ACC112 (cell line): ENCODE results near the gene FANCM.

Source experiments
- H2AFZ ChIP-seq: fragments of 200-600 bp; sonication (generic); one replicate; pipeline ENCODE4 v1.6.0; 2017; ENCODE audit warnings: antibody characterized with exemption, low read length; ENCODE audit not compliant: unreplicated experiment
- H3K27ac ChIP-seq: fragments of 200-600 bp; sonication (generic); 2 replicates; pipeline ENCODE4 v1.5.1; 2014; ENCODE audit warnings: low read depth, mild to moderate bottlenecking, antibody characterized with exemption, low read length, moderate library complexity
- H3K27me3 ChIP-seq: fragments of 200-600 bp; sonication (generic); 2 replicates; pipeline ENCODE4 v1.6.1; 2014; ENCODE audit warnings: mild to moderate bottlenecking, antibody characterized with exemption, low read length, moderate library complexity, mixed read lengths; ENCODE audit not compliant: insufficient read depth
- H3K36me3 ChIP-seq: fragments of 200-600 bp; sonication (generic); 2 replicates; pipeline ENCODE4 v1.6.1; 2016; ENCODE audit warnings: mild to moderate bottlenecking, antibody characterized with exemption, low read length, moderate library complexity, mixed read lengths; ENCODE audit not compliant: insufficient read depth
- H3K4me1 ChIP-seq: fragments of 200-600 bp; sonication (generic); one replicate; pipeline ENCODE4 v1.6.1; 2016; ENCODE audit warnings: low read length, mixed read lengths; ENCODE audit not compliant: insufficient read depth, unreplicated experiment, control insufficient read depth
- H3K4me3 ChIP-seq: fragments of 200-600 bp; sonication (generic); 2 replicates; pipeline ENCODE4 v1.5.1; 2014; ENCODE audit warnings: mild to moderate bottlenecking, low read depth, low read length
- H3K79me2 ChIP-seq: fragments of 200-600 bp; sonication (generic); one replicate; pipeline ENCODE4 v1.6.0; 2016; ENCODE audit warnings: low read length; ENCODE audit not compliant: control insufficient read depth, unreplicated experiment, insufficient read depth

Gene FANCM

DNA sequence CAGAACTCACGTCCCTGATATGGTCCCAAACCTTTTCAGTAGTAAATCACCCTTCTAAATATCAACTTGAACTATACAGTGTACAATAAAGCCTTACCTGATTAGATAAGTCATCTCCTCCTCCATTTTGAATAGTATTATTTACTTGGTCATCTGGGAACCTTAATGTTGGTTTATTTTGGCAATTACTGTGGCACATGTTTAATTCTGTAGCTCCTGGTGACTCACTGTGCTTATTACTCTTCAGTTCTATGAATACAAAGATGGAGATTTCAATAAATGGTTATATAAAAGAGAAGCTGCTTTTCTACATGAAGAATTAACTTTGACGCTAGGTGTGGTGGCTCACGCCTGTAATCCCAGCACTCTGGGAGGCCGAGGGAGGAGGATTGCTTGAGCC, 91.8 kb downstream of the FANCM start:
- H3K36me3 ChIP-seq: peaks cover 46% of the 10 kb centered on the region
- no peak overlapping the region for H3K27ac ChIP-seq
- H3K4me3 ChIP-seq: no peak overlapping the region
- no peaks in the 10 kb centered on the region for H3K79me2 ChIP-seq
- no peak overlapping the region for H2AFZ ChIP-seq
- no peaks in the 10 kb centered on the region for H3K27me3 ChIP-seq
- no peaks in the 10 kb centered on the region for H3K4me1 ChIP-seq

DNA sequence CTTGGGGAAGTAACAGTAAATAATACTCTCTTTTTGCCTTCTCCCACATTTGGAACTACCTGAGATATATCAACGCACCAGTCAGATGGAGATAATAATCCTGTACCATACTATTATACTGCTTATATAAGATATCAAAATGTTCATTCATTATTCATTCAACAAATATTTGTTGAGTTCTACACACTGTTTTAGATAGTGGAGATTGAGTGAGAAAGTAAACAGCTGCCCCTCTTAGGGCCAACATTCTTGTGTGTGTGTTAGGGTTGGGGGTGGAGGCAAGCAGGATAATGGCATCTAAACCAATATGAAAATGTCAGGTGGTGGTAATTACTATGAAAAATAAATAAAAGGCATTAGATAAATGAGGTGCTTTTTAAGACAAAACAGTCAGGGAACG, 103.3 kb downstream of the FANCM start:
- Histone ChIP-seq H3K27me3 (no peaks in the 10 kb centered on the region), H3K27ac (no peak overlapping the region), H3K4me1 (peaks cover 15% of the 10 kb centered on the region), H3K36me3 (0 out of 2 replicates have a peak, but pooled peaks cover 2% of the 10 kb centered on the region), H3K79me2 (peaks cover 37% of the 10 kb centered on the region), H3K4me3 (no peak overlapping the region), H2AFZ (no peak overlapping the region)

DNA sequence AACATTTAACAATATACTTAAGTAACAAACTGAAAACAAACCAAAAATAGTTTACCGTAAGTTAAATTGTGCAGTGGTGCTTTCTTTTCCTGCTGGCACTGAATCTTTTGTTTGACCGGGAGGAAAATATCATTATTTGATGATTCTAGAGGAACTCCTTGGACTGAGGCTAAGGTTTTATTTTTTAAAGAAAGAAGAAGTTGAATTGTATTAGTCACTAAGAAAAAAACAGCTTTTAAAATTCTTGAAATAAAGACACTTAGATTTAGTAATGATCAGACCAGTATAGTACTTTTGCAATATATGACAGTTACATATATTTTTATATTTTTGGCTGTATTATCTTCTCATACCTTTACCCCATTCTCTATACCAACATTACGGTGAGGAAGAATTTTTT, 107.0 kb downstream of the FANCM start:
- H3K36me3 ChIP-seq: 0 out of 2 replicates have a peak, but pooled peaks cover 7% of the 10 kb centered on the region
- H2AFZ ChIP-seq: peak overlapping the region; percentile 45
- H3K4me3 ChIP-seq: peak overlapping the region; percentile 70
- H3K4me1 ChIP-seq: peaks cover 27% of the 10 kb centered on the region
- no peaks in the 10 kb centered on the region for H3K27me3 ChIP-seq
- 0 out of 2 replicates have a peak overlapping the region, but pooled peaks have one; percentile 11 for H3K27ac ChIP-seq
- H3K79me2 ChIP-seq: peaks cover 75% of the 10 kb centered on the region

DNA sequence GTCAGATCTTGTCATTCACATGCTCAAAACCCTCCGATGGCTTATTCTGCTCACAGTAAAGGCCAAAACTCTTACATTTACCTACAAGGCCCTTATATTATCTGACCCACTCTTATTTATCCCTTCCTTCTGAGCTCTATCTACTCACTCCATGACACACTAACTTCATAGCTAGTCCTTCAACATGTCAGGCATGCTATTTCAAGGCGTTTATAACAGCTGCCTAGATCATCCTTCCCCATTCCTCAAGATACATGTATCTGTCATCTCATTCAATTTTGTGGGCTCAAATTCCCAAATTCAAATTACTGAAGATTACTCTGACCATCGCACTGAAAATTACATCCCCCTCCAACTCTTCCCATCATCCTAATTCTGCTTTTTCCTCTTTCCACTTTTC, 110.4 kb downstream of the FANCM start:
- Histone ChIP-seq H3K36me3 (0 out of 2 replicates have a peak, but pooled peaks cover 7% of the 10 kb centered on the region), H3K27me3 (no peaks in the 10 kb centered on the region), H3K79me2 (peaks cover 97% of the 10 kb centered on the region), H3K4me3 (no peak overlapping the region), H3K27ac (no peak overlapping the region), H3K4me1 (peaks cover 41% of the 10 kb centered on the region), H2AFZ (no peak overlapping the region)

DNA sequence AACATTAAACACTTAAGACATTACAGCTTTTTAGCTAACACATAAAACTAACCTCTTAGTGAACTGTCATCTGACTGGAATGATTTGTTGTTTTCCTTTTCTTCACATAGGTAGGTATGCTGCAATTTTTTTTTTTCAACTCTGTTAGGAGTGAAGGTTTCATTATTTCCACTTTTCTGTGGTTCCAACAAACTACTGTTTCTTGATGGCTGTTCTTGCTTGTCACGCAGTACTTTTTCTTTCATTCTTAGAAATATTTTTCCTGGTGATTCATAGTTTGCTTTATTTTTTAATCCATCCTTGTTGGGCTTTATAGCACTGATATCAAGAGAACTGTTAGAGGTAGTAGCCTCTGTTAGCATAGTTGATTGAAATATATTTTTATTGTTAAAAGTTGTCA, 111.0 kb downstream of the FANCM start:
- Histone ChIP-seq H3K27me3 (no peaks in the 10 kb centered on the region), H3K79me2 (peaks cover 99% of the 10 kb centered on the region), H3K4me1 (peaks cover 43% of the 10 kb centered on the region), H3K36me3 (0 out of 2 replicates have a peak, but pooled peaks cover 7% of the 10 kb centered on the region), H3K27ac (0 out of 2 replicates have a peak overlapping the region, but pooled peaks have one; percentile 7), H3K4me3 (peak overlapping the region; percentile 44; the same call in 1 of the 2 replicates), H2AFZ (no peak overlapping the region)

DNA sequence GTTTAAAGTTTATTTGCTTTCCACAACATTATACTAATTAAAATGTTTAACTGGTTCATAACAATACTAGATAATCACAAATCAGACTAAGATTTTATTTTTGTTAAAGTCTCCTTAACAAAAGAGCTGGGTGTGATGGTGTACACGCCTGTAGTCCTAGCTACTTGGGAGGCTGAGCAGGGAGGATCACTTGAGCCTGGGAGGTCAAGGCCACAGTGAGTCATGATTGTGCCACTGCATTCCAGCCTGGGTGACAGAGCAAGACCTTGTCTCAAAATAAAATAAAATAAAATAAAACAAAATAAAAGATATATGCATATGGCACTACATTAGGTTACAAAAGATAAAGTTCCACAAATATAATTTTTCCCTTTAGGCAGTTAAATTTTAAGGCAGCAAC, 111.7 kb downstream of the FANCM start:
- H3K79me2 ChIP-seq: peaks cover 97% of the 10 kb centered on the region
- 0 out of 2 replicates have a peak, but pooled peaks cover 4% of the 10 kb centered on the region for H3K36me3 ChIP-seq
- peaks cover 43% of the 10 kb centered on the region for H3K4me1 ChIP-seq
- H3K27ac ChIP-seq: no peak overlapping the region
- no peaks in the 10 kb centered on the region for H3K27me3 ChIP-seq
- peak overlapping the region; percentile 44; the same call in 1 of the 2 replicates for H3K4me3 ChIP-seq
- no peak overlapping the region for H2AFZ ChIP-seq

DNA sequence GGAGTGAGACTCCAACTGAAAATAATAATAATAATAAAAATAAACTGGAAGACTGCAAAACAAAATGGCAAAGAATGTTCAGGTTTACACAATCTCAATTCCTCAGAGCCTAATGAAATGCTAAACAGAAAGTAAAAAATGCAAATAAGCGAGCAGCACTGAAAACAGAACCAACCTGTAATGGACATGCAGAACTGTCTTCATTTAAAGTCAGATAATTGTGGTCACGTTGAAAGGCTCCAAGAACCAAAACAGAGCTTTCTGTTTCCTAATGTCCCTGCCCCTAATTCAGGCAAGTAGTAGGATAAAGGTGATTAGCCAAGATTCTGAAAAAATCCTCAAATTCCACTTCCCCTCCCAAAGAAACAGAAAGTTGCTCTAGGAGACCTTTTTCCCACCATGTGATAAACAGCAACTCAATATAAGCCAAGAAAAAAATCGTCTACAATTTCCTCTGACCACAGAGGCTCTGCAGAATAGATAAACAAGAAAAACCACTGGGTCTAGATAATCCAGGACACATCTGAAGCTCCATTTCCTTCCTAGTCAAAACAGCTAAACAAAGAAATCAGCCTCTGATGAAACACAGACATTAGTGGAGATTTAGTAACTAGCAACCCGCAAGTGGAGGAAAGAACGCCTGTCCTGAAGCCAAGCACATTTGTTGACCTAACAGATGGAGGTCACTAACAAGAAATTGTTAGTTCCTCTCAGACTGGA, 114.3 kb downstream of the FANCM start:
- H3K79me2 ChIP-seq: peaks cover 78% of the 10 kb centered on the region
- H3K27ac ChIP-seq: peak overlapping the region; percentile 69
- peak overlapping the region; percentile 68 for H3K4me3 ChIP-seq
- H3K4me1 ChIP-seq: peaks cover 24% of the 10 kb centered on the region
- no peaks in the 10 kb centered on the region for H3K27me3 ChIP-seq
- peak overlapping the region; percentile 29 for H2AFZ ChIP-seq
- 0 out of 2 replicates have a peak, but pooled peaks cover 4% of the 10 kb centered on the region for H3K36me3 ChIP-seq
